Stimulated activated naive B cell treated with anti-CD40 and anti-IgM and Interleukin-4, amounts not matched to agents 10 μg/mL and 1 μg/mL and 100 μg/mL, for 72 hours (primary cell): ENCODE measurements around the gene VAX1.

Source experiments
- ATAC-seq, 2 donors: fragments of 150-1000 bp; cut with Tn5 transposase; replicated peaks; 2 replicates each; pipeline ENCODE4 v1.10.0; 2021; ENCODE audit warnings: moderate library complexity in 1 of 2
- DNase-seq: peaks from one replicate; pipeline ENCODE4 v3.0.0; 2021
- H3K27ac Mint-ChIP-seq: one replicate; pipeline ENCODE4 v1.8.0; 2022; ENCODE audit warnings: mild to moderate bottlenecking, mixed read lengths
- H3K27me3 Mint-ChIP-seq, 2 donors: one replicate each; pipeline ENCODE4 v1.8.0; 2022; ENCODE audit warnings: mixed read lengths in 2 of 2
- H3K36me3 Mint-ChIP-seq, 2 donors: one replicate each; pipeline ENCODE4 v1.8.0; 2022; ENCODE audit warnings: mixed read lengths in 2 of 2, mild to moderate bottlenecking in 1 of 2
- H3K4me1 Mint-ChIP-seq, 2 donors: one replicate each; pipeline ENCODE4 v1.8.0; 2022; ENCODE audit warnings: mixed read lengths in 2 of 2, mild to moderate bottlenecking in 1 of 2
- H3K4me3 Mint-ChIP-seq, 2 donors: one replicate each; pipeline ENCODE4 v1.8.0; 2022; ENCODE audit warnings: mild to moderate bottlenecking in 2 of 2, mixed read lengths in 2 of 2, moderate library complexity in 1 of 2
- H3K9me3 Mint-ChIP-seq, 2 donors: one replicate each; pipeline ENCODE4 v1.8.0; 2022; ENCODE audit warnings: mixed read lengths in 2 of 2, mild to moderate bottlenecking in 1 of 2

VAX1 gene

DNA sequence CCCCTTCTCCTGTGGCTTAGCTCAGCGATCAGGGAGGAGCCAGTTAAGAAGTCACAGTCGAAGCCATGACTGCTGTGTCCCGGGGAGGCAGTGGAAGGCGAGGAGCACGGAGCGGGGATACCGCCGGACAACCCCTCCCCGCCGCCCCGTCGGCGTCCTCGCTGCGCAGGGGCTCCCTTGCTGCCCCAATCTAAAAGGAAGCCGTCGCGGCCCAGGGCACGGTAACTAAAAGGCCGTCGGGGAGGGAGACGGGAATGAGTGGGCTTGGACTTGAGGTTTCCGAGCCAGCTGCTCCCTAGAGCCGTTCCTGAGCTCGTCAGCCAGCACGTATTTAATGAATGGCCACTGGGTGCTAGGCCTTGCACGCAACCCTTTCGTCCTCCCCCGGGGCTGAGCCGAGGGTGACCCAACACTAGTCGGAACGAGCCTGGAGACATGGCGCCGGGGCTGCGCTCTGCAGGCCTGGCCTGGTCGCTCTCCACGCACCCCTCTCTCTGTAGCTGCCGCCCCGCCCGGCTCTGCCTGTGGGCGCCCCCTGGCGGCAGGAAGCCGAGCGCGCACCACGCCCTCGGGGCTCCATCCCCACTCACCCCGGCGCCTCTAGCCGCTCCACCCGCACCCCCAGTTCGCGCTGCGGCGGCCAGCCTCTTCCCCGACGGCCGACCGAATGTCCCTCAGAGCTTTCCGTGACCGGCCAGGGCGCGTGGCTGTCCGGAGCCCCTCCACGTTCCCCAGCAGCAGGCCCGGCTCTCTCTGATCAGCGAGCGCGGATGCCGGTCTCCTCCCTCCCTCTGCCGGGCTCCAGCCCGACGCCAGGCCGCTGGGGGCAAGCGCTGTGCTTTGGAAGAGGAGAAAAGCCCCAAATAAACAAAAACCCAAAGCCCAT, 30.0 kb upstream of the VAX1 start:
- Mint-ChIP-seq H3K27ac (peak overlapping the region; percentile 65), H3K4me1 (peaks cover 8 to 20% of the 10 kb centered on the region in 2 donors), H3K36me3 (no peaks in the 10 kb centered on the region), H3K27me3 (peaks cover 68 to 89% of the 10 kb centered on the region in 2 donors), H3K9me3 (peaks cover 0 to 1% of the 10 kb centered on the region in 2 donors), H3K4me3 (peak overlapping the region; percentile 6 to 29)
- ATAC-seq (peak; percentile 68 to 73), DNase-seq (peak; percentile 35)

DNA sequence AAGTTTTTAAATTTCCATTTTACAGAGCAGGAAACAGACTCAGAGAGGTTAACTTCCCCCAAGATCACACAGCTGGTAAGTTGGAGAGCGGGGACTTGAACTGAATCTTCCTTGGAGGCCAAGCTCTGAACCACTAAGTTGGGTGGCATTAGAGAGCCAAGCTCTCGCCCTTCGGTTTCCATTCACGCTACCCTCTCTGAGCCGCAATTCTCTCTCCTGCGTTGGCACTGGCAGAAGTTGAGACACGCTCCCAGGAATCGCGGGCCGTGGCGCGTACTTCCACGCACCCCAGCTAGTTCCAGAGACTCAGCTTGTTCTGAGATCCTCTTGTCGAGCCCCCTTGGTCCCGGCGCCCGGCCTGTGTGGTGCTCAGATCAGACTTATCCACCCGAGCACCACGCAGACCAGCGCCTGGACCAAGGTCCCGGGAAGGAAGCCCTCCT, 29.3 kb upstream of the VAX1 start:
- H3K27ac Mint-ChIP-seq = peak overlapping the region; percentile 65

GRCh38 chr10:117166418-117167345, 28.6 kb upstream of the VAX1 start:
- Mint-ChIP-seq H3K4me1 (peaks cover 13 to 29% of the 10 kb centered on the region in 2 donors), H3K4me3 (no peak overlapping the region), H3K9me3 (no peaks in the 10 kb centered on the region), H3K27ac (peak overlapping the region; percentile 79), H3K27me3 (peaks cover 71 to 88% of the 10 kb centered on the region in 2 donors), H3K36me3 (no peaks in the 10 kb centered on the region)
- DNase-seq (no peak), ATAC-seq (no peak)

More for the DNA sequence above, 29.3 kb upstream of the VAX1 start:
- H3K27me3 Mint-ChIP-seq = peaks cover 69 to 88% of the 10 kb centered on the region in 2 donors
- H3K4me3 Mint-ChIP-seq = no peak overlapping the region
- no peak for DNase-seq
- peaks cover 0 to 1% of the 10 kb centered on the region in 2 donors for H3K9me3 Mint-ChIP-seq
- peaks cover 11 to 25% of the 10 kb centered on the region in 2 donors for H3K4me1 Mint-ChIP-seq
- ATAC-seq = no peak
- no peaks in the 10 kb centered on the region for H3K36me3 Mint-ChIP-seq

GRCh38 chr10:117165538-117166417, 27.7 kb upstream of the VAX1 start:
- peaks cover 73 to 91% of the 10 kb centered on the region in 2 donors for H3K27me3 Mint-ChIP-seq
- H3K9me3 Mint-ChIP-seq = no peaks in the 10 kb centered on the region
- no peaks in the 10 kb centered on the region for H3K36me3 Mint-ChIP-seq
- peak overlapping the region; percentile 79 for H3K27ac Mint-ChIP-seq
- ATAC-seq = no peak
- peaks cover 13 to 29% of the 10 kb centered on the region in 2 donors for H3K4me1 Mint-ChIP-seq
- H3K4me3 Mint-ChIP-seq = peak overlapping the region in 1 of 2 donors; percentile 10
- no peak for DNase-seq

GRCh38 chr10:117164592-117165537, 26.8 kb upstream of the VAX1 start:
- Mint-ChIP-seq H3K27ac (peak overlapping the region; percentile 26), H3K9me3 (no peaks in the 10 kb centered on the region), H3K36me3 (no peaks in the 10 kb centered on the region), H3K4me1 (peaks cover 13 to 29% of the 10 kb centered on the region in 2 donors), H3K27me3 (peaks cover 68 to 91% of the 10 kb centered on the region in 2 donors), H3K4me3 (peak overlapping the region in 1 of 2 donors; percentile 10)
- ATAC-seq (no peak), DNase-seq (no peak)

- no peak for DNase-seq
- Mint-ChIP-seq H3K27ac (peak overlapping the region; percentile 37), H3K36me3 (no peaks in the 10 kb centered on the region), H3K4me1 (peaks cover 10 to 29% of the 10 kb centered on the region in 2 donors), H3K27me3 (peaks cover 68 to 90% of the 10 kb centered on the region in 2 donors), H3K9me3 (no peaks in the 10 kb centered on the region), H3K4me3 (no peak overlapping the region)
- no peak for ATAC-seq
Measured at GRCh38 chr10:117163954-117164548, 26.0 kb upstream of the VAX1 start.

DNA sequence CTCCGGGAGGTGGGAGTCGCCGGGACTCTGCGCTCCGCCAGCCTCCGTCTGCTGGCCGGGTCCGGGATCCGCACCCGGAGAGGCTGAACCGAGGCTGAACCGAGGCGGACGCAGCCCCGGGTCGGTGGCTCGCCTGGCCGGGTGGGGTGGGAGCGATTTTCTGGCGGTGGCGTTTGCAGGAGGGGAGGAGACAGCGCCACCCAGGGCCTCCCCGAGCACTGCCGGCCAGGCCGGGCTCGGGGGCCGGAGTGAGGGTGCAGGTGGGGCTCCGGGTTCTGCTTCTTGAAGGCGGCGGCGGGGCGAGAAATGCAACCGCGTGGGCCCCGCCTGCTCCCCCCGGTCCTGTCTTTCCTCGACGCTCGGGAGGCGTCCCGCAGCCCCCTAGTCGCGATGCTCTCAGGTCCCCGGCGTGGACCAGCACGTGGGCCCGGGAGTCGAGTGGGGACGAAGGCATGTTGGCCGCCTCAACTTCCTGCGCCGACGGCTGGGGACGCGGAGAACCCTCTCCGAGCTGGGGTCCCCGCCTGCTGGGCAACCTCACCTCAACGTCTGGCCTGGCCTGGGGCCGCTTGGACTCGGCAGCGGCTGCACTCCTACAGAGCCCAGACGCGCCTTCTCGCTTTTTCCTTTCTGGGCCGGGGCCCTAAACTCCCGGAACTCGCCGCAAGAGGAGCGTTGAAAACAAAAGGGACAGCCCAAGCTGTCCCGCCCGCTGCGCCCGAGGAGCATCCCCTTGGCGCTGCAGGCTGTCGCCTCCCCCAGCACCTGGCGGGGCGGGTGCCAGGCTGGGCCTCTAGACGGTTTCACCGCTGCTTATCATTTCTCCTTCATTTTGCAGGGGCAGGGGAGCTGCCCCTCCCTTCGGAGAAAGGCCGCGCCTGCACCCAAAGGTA, 25.2 kb upstream of the VAX1 start:
- Mint-ChIP-seq H3K4me3 (peak overlapping the region in 1 of 2 donors; percentile 32), H3K27me3 (peaks cover 68 to 86% of the 10 kb centered on the region in 2 donors), H3K9me3 (no peaks in the 10 kb centered on the region), H3K36me3 (no peaks in the 10 kb centered on the region), H3K4me1 (peaks cover 10 to 27% of the 10 kb centered on the region in 2 donors), H3K27ac (peak overlapping the region; percentile 25)
- ATAC-seq (no peak), DNase-seq (no peak)

DNA sequence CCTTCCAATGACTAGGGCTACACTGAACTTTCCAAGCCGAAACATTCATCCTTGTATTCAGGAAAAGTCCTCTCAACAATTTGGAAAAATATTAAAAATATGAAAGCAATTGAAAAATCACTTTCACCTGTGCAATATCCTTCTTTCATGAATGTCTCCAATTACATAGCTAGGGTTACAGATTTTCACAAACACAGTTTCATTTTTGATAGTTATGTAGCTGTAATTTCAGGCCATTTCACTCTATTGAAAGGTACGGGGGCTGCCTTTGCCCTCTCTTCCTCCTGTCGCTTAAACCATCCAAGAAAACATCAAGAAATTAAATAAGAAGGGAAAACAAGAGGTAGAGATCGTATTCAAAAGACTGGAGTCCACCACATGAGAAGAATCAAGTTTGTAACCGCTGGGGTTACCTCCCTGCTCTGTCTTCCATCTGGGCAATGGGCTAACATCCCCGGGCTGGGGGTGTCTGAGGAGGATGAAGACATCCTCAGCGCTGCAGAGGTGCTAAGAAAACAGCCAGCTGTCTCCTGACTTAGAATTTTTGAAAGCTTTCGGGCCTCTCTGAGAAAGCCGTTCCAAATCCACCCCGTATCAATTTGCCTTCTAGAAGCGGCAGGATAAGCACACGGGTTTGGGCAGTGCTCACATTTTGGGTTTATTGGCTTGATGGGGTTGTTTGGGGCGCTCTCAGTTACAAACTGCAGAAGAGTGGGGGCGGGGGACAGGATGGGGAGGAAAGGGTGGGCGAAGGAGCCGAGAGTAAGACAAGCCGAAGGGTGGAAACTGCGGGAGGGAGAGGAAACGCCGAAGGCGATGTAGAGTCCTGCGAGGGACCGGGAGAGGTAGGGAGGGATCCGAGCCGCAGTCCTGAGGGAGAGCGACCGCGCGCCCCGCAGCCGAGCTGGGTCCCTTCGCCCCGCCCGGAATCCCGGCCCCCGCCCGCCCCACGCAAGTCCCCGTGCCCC, 24.3 kb upstream of the VAX1 start:
- DNase-seq (no peak), ATAC-seq (no peak)
- peaks cover 8 to 22% of the 10 kb centered on the region in 2 donors for H3K4me1 Mint-ChIP-seq
- no peaks in the 10 kb centered on the region for H3K9me3 Mint-ChIP-seq
- H3K4me3 Mint-ChIP-seq = peak overlapping the region in 1 of 2 donors; percentile 39
- peaks cover 61 to 86% of the 10 kb centered on the region in 2 donors for H3K27me3 Mint-ChIP-seq
- peak overlapping the region; percentile 83 for H3K27ac Mint-ChIP-seq
- H3K36me3 Mint-ChIP-seq = no peaks in the 10 kb centered on the region

GRCh38 chr10:117161386-117162033, 23.4 kb upstream of the VAX1 start:
- no peak overlapping the region for H3K27ac Mint-ChIP-seq
- peaks cover 0 to 1% of the 10 kb centered on the region in 2 donors for H3K9me3 Mint-ChIP-seq
- peaks cover 0 to 2% of the 10 kb centered on the region in 2 donors for H3K36me3 Mint-ChIP-seq
- DNase-seq (no peak), ATAC-seq (no peak)
- peaks cover 58 to 86% of the 10 kb centered on the region in 2 donors for H3K27me3 Mint-ChIP-seq
- no peak overlapping the region for H3K4me3 Mint-ChIP-seq
- H3K4me1 Mint-ChIP-seq = peaks cover 8 to 17% of the 10 kb centered on the region in 2 donors

- H3K4me3 Mint-ChIP-seq = no peak overlapping the region
- peaks cover 0 to 1% of the 10 kb centered on the region in 2 donors for H3K9me3 Mint-ChIP-seq
- no peak overlapping the region for H3K27ac Mint-ChIP-seq
Measured at GRCh38 chr10:117160567-117160966, 22.5 kb upstream of the VAX1 start.

More at GRCh38 chr10:117160567-117160966, 22.5 kb upstream of the VAX1 start:
- no peak for ATAC-seq
- H3K4me1 Mint-ChIP-seq = peaks cover 8 to 9% of the 10 kb centered on the region in 2 donors
- DNase-seq = no peak
- peaks cover 58 to 81% of the 10 kb centered on the region in 2 donors for H3K27me3 Mint-ChIP-seq
- peaks cover 0 to 2% of the 10 kb centered on the region in 2 donors for H3K36me3 Mint-ChIP-seq
